Epithelial cell of proximal tubule (primary cell): Measurements from ENCODE around the gene SLC2A13. TPM values are rescaled to one million over a fixed set of nuclear protein-coding genes. Genes with fewer than 3 reads are reported as not detected.

Experiments used
- DNase-seq: peaks from one replicate; pipeline ENCODE4 v3.0.0-alpha.2; 2011; ENCODE audit warnings: low read depth
- H3K4me3 ChIP-seq: 2 replicates; pipeline ENCODE4 v1.5.1; 2011; ENCODE audit warnings: low read depth, mild to moderate bottlenecking, low read length
- total RNA-seq: library from RNA; depleted of rRNA; stranded (reverse); fragments of >200 nt; gene quantifications from 2 replicates; pipeline ENCODE4 v1.2.3, GENCODE V29; 2015
- TF ChIP-seq, protein P1 (sequence below): conservative IDR thresholded peaks from 2 replicates; pipeline ENCODE4 v1.5.1; 2012; ENCODE audit warnings: low read depth, mild to moderate bottlenecking, low read length

Gene SLC2A13
- total RNA-seq, 1 donor from 2014 or later = 4.6 TPM

DNA sequence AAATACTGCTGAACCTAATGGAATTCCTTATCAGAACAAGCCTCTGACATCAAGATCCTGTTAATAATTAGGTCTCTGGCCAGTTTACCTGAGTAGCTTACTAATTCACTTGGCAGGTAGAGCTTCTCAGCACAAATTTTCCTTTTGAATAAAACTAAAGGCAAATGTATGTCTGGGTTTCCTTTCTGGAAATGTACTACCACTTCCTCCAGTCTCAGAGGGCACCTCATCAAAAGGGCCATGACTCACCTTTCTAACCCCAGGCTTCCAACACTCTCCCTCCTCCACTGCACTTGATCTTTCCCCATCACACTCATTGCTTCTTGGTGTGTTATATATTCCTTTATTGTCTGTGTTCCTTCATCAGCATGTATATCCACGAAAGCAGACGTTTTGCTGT lies 90.5 kb downstream of the SLC2A13 start:
- H3K4me3 ChIP-seq = no peak overlapping the region
- DNase-seq = no peak
- TF ChIP-seq, protein P1, sequence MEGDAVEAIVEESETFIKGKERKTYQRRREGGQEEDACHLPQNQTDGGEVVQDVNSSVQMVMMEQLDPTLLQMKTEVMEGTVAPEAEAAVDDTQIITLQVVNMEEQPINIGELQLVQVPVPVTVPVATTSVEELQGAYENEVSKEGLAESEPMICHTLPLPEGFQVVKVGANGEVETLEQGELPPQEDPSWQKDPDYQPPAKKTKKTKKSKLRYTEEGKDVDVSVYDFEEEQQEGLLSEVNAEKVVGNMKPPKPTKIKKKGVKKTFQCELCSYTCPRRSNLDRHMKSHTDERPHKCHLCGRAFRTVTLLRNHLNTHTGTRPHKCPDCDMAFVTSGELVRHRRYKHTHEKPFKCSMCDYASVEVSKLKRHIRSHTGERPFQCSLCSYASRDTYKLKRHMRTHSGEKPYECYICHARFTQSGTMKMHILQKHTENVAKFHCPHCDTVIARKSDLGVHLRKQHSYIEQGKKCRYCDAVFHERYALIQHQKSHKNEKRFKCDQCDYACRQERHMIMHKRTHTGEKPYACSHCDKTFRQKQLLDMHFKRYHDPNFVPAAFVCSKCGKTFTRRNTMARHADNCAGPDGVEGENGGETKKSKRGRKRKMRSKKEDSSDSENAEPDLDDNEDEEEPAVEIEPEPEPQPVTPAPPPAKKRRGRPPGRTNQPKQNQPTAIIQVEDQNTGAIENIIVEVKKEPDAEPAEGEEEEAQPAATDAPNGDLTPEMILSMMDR = no peak

DNA sequence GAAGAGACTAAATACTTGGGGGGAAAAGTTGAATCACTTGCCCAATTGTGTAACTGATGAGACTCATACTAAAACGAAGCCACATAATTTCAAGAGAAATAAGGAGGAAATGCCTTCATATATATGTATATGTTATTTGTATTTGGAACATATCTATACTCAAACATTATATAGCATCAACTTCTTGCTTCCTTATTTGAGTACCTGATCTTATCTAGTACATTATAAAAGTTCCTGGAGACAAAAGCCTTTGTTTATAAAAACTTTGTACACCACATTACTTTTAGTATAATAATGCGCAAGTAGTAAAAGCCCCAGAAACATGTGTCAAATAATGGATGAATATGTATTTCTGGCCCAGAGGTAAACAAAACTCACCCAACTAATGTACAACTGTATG lies 92.0 kb downstream of the SLC2A13 start:
- TF ChIP-seq, protein P1 = no peak
- DNase-seq = no peak
- no peak overlapping the region for H3K4me3 ChIP-seq

DNA sequence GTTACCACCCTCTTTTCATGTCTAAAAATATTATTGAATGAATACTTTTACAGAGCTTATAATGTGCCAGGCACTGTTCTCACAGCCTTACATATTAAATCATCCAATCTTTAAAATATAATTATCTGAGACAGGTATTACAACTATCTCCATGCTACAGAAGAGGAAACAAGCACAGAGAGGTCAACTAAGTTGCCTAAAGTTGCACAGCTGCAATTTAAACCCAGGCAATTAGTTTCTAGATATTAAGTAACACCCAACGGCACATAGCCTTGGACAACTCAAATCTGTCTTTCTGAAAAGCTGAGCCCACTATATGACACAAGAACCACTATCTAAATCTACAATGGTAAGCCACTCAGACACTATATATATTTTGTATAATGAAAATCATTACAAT lies 92.6 kb downstream of the SLC2A13 start:
- DNase-seq = no peak
- TF ChIP-seq, protein P1 = no peak
- no peak overlapping the region for H3K4me3 ChIP-seq

DNA sequence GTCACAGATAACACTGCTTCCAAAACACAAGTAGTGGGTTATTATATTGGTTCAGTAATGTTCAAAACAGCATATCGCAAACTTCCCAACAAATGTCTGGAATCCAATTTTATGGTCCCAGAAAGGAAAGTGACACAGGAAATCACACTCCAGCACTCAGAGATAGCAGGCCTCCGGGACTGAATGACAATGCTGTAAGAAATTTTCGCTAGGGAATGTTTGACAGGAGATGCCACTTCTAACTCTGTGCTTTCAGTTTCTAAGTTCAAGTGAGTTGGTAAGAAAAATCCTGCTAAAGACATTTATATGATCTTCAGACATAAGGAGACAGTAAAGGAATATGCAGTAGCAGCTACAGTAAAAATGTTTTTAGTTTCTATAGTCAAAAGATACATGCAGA lies 93.2 kb downstream of the SLC2A13 start:
- no peak overlapping the region for H3K4me3 ChIP-seq
- TF ChIP-seq, protein P1 = no peak
- DNase-seq = no peak

DNA sequence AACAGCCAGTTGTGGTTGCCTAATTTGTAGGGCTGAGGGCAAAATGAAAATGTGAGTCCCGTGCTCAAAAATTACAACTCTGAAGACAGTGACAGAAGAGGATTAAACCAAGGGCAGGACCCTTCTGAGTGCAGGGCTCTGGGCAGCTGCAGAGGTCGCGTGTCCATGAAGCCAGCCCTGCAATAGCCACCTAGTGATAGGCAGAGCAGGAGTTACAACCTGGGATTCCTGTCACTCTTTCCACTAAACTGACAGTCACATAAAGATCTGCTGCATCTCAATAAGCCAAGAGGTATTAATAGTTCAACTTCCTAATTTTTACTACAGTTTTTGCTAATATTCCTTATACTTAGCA lies 94.1 kb downstream of the SLC2A13 start:
- H3K4me3 ChIP-seq = peak overlapping the region; percentile 29
- TF ChIP-seq, protein P1 = no peak
- no peak for DNase-seq

DNA sequence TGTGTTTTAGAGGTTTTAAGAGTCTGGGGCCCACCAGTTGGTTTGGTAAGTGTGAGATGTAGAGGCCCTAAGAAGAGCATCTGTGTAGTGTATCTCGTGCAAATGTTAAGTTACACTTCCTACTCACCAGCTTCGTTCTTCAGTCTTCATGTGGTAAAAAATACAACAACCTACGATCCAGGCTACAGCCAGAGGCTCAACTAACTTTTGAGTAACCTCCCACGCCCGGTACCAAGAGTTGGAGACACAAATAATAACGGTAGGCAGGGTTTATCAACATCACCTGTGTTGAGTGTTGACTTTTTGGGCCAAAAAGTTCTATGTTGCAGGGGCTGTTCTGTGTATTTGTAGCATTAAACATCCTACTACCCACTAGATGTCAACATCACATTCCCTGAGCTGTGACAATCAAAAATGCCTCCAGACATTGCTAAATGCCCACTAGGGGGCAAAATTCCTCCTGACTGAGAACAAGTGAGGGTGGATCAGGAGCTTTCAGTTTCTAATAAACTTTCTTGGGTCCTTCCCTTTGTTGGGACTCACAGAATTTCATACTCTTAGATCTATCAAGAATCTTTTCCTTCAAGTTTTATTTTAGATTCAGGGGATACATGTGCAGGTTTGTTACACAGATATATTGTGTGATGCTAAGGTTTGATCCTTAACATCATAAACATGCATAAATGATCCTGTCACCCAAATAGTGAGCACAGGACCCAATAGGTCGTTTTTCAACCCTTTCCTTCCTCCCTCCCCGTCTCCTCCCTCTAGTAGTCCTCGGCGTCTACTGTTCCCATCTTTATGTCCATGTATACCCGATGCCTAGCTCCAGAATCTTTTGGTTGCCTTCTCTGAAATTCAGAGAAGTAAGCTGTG lies 94.7 kb downstream of the SLC2A13 start:
- peak; percentile 55 for DNase-seq
- peak overlapping the region; percentile 29 for H3K4me3 ChIP-seq
- TF ChIP-seq, protein P1 = peak; percentile 91
